Testis (tissue), 2 donors: ENCODE measurements around the gene TC2N.

ENCODE experiments used
- CTCF ChIP-seq, 3 experiments: fragments of 450-650 bp in 2 of 3; fragments of 200-600 bp in 1 of 3; sonication (generic) in 1 of 3; IDR thresholded peaks; one replicate each; pipeline ENCODE4 v1.5.1; 2016 to 2019; ENCODE audit warnings: antibody characterized with exemption in 3 of 3, mild to moderate bottlenecking in 2 of 3, moderate library complexity in 1 of 3
- POLR2A ChIP-seq: fragments of 450-650 bp; IDR thresholded peaks from one replicate; pipeline ENCODE4 v1.6.1; 2017; ENCODE audit warnings: antibody characterized with exemption, mild to moderate bottlenecking, moderate library complexity

GRCh38 chr14:91862417-91862816, 4.9 kb downstream of the TC2N start:
- no peak for TF ChIP-seq CTCF (IDR thresholded peaks at IDR 0.05)
- no peak for TF ChIP-seq POLR2A
